ENCODE measurements around the gene WSB1. TPM values are rescaled to one million over a fixed set of nuclear protein-coding genes. Genes with fewer than 3 reads are reported as not detected.

Gene WSB1
- total RNA-seq, 1 donor from 2014 or later: 360 TPM

DNA sequence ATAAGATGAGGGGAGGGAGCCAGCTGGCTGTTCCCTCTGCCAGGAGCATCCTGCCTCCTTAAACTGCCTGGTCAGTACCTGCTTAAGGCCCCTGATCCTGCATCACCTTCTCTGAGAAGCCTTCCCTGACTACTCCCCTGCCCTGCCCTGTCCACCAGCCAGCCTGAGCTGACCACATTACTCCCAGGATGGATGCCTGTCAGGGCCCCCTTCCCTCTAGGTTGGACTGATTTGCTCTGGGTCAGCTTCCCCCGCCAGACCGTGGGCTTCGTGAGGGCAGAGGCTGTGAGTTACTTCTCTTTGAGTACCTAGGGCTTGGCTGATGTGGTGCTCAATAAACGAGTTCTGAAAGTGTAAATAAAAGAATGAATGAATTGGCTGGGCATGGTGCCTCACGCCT, 63.3 kb downstream of the WSB1 start:
- TF ChIP-seq, protein P1, sequence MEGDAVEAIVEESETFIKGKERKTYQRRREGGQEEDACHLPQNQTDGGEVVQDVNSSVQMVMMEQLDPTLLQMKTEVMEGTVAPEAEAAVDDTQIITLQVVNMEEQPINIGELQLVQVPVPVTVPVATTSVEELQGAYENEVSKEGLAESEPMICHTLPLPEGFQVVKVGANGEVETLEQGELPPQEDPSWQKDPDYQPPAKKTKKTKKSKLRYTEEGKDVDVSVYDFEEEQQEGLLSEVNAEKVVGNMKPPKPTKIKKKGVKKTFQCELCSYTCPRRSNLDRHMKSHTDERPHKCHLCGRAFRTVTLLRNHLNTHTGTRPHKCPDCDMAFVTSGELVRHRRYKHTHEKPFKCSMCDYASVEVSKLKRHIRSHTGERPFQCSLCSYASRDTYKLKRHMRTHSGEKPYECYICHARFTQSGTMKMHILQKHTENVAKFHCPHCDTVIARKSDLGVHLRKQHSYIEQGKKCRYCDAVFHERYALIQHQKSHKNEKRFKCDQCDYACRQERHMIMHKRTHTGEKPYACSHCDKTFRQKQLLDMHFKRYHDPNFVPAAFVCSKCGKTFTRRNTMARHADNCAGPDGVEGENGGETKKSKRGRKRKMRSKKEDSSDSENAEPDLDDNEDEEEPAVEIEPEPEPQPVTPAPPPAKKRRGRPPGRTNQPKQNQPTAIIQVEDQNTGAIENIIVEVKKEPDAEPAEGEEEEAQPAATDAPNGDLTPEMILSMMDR (IDR thresholded peaks at IDR 0.05): no peak
- DNase-seq (no peak), ATAC-seq (no peak)
- Histone ChIP-seq H3K36me3 (no peaks in the 10 kb centered on the region), H3K27ac (no peak overlapping the region), H3K9me3 (no peaks in the 10 kb centered on the region), H3K4me1 (peaks cover 15% of the 10 kb centered on the region), H3K4me3 (no peak overlapping the region), H3K27me3 (no peaks in the 10 kb centered on the region)
- intact Hi-C loops (cut with DNase I): no loop called here

DNA sequence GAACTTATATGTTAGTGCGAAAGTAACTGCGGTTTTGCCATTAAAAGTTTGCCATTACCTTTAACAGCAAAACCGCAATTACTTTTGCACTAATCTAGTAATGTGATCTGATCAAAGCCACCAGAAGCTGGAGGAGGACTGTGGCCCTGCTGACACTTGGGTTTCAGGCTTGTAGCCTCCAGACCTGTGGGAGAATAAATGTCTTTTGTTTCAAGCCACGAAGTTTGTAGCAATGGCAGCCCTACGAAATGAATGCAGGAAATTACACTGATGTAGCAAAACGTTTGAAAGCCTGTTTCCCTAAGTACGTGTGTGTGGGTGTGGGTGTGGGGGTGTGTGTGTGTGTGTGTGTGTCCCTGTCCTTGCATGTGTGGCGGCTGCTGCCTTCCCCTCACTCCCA, 66.6 kb downstream of the WSB1 start:
- Histone ChIP-seq H3K4me3 (no peak overlapping the region), H3K27ac (no peak overlapping the region), H3K9me3 (no peaks in the 10 kb centered on the region), H3K4me1 (no peaks in the 10 kb centered on the region), H3K27me3 (no peaks in the 10 kb centered on the region), H3K36me3 (no peaks in the 10 kb centered on the region)
- TF ChIP-seq, protein P1 (IDR thresholded peaks at IDR 0.05): no peak
- ATAC-seq (peak; percentile 44), DNase-seq (no peak)
- intact Hi-C loops (cut with DNase I): no loop called here

DNA sequence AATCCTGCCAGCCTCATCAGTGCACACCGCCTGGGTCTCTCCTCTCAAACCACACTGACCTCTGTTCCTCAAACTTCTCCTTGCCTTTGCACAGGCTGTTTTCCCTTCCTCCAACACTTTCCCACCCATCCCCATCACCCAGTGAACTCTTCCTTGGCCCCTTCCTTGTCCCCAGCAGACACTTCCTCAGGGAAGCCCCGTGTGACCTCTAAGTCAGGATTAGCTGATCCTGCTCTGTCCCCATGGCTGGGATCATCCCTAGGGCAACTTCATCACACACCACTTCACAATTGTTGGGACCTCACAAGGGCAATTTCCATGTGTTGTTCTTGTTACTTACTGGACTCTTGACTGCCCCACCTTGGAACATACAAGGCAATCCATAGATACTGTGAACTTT, 67.8 kb downstream of the WSB1 start:
- TF ChIP-seq, protein P1 (IDR thresholded peaks at IDR 0.05): no peak
- Histone ChIP-seq H3K4me3 (no peak overlapping the region), H3K36me3 (no peaks in the 10 kb centered on the region), H3K27me3 (no peaks in the 10 kb centered on the region), H3K4me1 (no peaks in the 10 kb centered on the region), H3K9me3 (no peaks in the 10 kb centered on the region), H3K27ac (no peak overlapping the region)
- intact Hi-C loops (cut with DNase I): no loop called here
- DNase-seq: no peak
- ATAC-seq: no peak

DNA sequence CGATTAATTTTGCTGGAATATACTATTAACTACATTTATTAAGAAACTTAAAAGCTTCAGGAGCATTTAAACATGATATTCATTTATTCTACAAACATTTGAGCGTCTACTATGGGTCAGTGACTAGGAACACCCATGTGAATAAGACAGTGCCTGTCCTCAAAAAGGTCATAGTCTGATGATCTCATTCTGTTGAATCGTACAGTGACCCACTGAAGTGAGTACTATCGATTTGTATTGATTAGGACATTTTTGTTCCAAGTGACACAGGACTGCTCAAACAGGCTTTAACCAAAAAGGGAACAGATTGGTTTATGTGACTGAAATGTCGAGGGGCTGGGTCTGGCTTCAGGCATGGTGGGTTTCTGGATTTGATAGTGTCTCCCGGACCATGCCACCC, 68.6 kb downstream of the WSB1 start:
- Histone ChIP-seq H3K4me3 (no peak overlapping the region), H3K27ac (no peak overlapping the region), H3K4me1 (no peaks in the 10 kb centered on the region), H3K36me3 (no peaks in the 10 kb centered on the region), H3K27me3 (no peaks in the 10 kb centered on the region), H3K9me3 (no peaks in the 10 kb centered on the region)
- no peak for DNase-seq
- intact Hi-C loops (cut with DNase I): no loop called here
- no peak for ATAC-seq
- TF ChIP-seq, protein P1 (IDR thresholded peaks at IDR 0.05): no peak

DNA sequence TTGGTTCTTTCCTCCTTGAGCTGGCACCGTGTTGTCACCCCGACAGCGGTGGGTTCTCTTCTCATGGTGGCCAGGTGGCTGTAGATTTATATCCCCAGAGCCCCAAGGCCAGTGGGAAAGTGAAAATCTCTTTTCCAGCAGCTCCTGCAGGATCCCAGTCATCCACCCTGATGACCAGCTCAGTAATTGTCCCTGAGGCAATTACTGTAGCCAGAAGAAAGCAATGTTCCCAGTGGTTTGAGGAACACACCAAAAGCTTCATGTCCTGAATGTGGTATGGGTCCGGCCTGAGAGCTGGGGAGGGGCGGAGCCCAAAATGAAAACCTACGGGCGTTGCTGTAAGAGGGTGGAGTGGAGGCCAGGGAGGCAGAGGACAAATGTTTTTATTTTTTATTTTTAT, 69.0 kb downstream of the WSB1 start:
- no peak overlapping the region for H3K27ac ChIP-seq
- no peak for DNase-seq
- TF ChIP-seq, protein P1 (IDR thresholded peaks at IDR 0.05): no peak
- H3K4me3 ChIP-seq: no peak overlapping the region
- no peaks in the 10 kb centered on the region for H3K36me3 ChIP-seq
- no peak for ATAC-seq
- no peaks in the 10 kb centered on the region for H3K27me3 ChIP-seq
- no peaks in the 10 kb centered on the region for H3K9me3 ChIP-seq
- intact Hi-C loops (cut with DNase I): no loop called here
- no peaks in the 10 kb centered on the region for H3K4me1 ChIP-seq

DNA sequence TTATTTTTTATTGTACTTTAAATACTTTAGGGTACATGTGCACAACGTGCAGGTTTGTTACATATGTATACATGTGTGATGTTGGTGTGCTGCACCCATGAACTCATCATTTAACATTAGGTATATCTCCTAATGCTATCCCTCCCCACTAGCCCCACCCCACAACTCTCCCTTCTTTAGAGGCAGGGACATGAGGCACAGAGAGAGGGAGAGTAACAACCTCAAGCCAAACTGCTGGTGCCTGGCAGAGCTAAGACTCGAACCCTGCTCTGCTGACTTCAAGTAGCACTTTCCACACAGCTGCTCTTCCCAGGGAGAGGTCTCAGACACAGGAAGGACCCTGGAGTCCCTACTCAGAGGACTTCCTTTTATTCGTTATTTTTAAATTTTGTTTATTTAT, 69.4 kb downstream of the WSB1 start:
- H3K9me3 ChIP-seq: no peaks in the 10 kb centered on the region
- H3K27ac ChIP-seq: no peak overlapping the region
- no peak overlapping the region for H3K4me3 ChIP-seq
- H3K27me3 ChIP-seq: no peaks in the 10 kb centered on the region
- no peaks in the 10 kb centered on the region for H3K4me1 ChIP-seq
- DNase-seq (no peak), ATAC-seq (no peak)
- no peaks in the 10 kb centered on the region for H3K36me3 ChIP-seq
- TF ChIP-seq, protein P1 (IDR thresholded peaks at IDR 0.05): no peak
- intact Hi-C loops (cut with DNase I): no loop called here

Data from upper lobe of right lung (tissue), 1 donor.